ENCODE results near the gene SH3BP5L. TPM values are rescaled to one million over a fixed set of nuclear protein-coding genes. Genes with fewer than 3 reads are reported as not detected.
"Not testable (repeated sequence)": the region's sequence is repeated elsewhere in the genome, so short reads cannot be mapped to it uniquely, and the experiment has no call there.

Gene SH3BP5L
- total RNA-seq, 1 donor from 2014 or later = 17.1 TPM

GRCh38 chr1:248810000-248810726 is 15.6 kb downstream of the SH3BP5L start:
- FAIRE-seq = no peak
- H3K4me3 ChIP-seq (ENCODE audit: low read depth, low read length) = no peak overlapping the region
- H3K27me3 ChIP-seq (ENCODE audit: control insufficient read depth, insufficient read depth, low read length) = no peaks in the 10 kb centered on the region
- peaks cover 11% of the 10 kb centered on the region for H3K36me3 ChIP-seq (ENCODE audit: control insufficient read depth, insufficient read depth, low read length)
- no peak for DNase-seq (ENCODE audit: low read depth)
- TF ChIP-seq, protein P1, sequence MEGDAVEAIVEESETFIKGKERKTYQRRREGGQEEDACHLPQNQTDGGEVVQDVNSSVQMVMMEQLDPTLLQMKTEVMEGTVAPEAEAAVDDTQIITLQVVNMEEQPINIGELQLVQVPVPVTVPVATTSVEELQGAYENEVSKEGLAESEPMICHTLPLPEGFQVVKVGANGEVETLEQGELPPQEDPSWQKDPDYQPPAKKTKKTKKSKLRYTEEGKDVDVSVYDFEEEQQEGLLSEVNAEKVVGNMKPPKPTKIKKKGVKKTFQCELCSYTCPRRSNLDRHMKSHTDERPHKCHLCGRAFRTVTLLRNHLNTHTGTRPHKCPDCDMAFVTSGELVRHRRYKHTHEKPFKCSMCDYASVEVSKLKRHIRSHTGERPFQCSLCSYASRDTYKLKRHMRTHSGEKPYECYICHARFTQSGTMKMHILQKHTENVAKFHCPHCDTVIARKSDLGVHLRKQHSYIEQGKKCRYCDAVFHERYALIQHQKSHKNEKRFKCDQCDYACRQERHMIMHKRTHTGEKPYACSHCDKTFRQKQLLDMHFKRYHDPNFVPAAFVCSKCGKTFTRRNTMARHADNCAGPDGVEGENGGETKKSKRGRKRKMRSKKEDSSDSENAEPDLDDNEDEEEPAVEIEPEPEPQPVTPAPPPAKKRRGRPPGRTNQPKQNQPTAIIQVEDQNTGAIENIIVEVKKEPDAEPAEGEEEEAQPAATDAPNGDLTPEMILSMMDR (IDR thresholded peaks at IDR 0.05; ENCODE audit: insufficient read depth, low read length, severe bottlenecking) = no peak

GRCh38 chr1:248808876-248809275 is 16.8 kb downstream of the SH3BP5L start:
- DNase-seq (ENCODE audit: low read depth) (no peak), FAIRE-seq (no peak)
- Histone ChIP-seq H3K4me3 (ENCODE audit: low read depth, low read length) (no peak overlapping the region), H3K36me3 (ENCODE audit: control insufficient read depth, insufficient read depth, low read length) (peaks cover 5% of the 10 kb centered on the region), H3K27me3 (ENCODE audit: control insufficient read depth, insufficient read depth, low read length) (no peaks in the 10 kb centered on the region)
- TF ChIP-seq, protein P1 (IDR thresholded peaks at IDR 0.05; ENCODE audit: insufficient read depth, low read length, severe bottlenecking) = no peak

GRCh38 chr1:248807067-248807737 is 18.5 kb downstream of the SH3BP5L start:
- H3K4me3 ChIP-seq (ENCODE audit: low read depth, low read length) = no peak overlapping the region
- no peaks in the 10 kb centered on the region for H3K36me3 ChIP-seq (ENCODE audit: control insufficient read depth, insufficient read depth, low read length)
- H3K27me3 ChIP-seq (ENCODE audit: control insufficient read depth, insufficient read depth, low read length) = no peaks in the 10 kb centered on the region
- TF ChIP-seq, protein P1 (IDR thresholded peaks at IDR 0.05; ENCODE audit: insufficient read depth, low read length, severe bottlenecking) = peak; percentile 84
- peak; percentile 25 for DNase-seq (ENCODE audit: low read depth)
- FAIRE-seq = no peak

DNA sequence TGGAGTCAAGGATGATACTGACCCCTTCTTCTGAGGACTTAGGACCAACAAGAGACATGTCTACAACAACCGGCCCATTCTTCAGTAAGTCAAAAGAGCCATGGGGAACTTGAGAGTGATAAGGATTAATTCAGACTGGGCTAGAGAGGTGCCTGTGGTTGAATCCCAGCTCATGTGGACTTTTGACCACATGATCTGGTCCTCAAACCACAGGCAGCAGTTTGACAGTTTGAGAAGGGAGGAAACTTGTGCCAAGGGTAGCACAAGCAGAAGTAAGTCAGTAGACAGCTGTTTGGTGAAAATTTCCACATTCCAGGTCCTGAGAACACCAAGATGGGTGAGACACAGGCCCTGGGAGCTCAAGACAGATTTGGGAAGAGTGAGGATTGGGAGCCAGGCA is 19.8 kb downstream of the SH3BP5L start:
- no peak for DNase-seq (ENCODE audit: low read depth)
- Histone ChIP-seq H3K36me3 (ENCODE audit: control insufficient read depth, insufficient read depth, low read length) (no peaks in the 10 kb centered on the region), H3K4me3 (ENCODE audit: low read depth, low read length) (no peak overlapping the region), H3K27me3 (ENCODE audit: control insufficient read depth, insufficient read depth, low read length) (no peaks in the 10 kb centered on the region)
- TF ChIP-seq, protein P1 (IDR thresholded peaks at IDR 0.05; ENCODE audit: insufficient read depth, low read length, severe bottlenecking) = no peak
- FAIRE-seq = no peak

DNA sequence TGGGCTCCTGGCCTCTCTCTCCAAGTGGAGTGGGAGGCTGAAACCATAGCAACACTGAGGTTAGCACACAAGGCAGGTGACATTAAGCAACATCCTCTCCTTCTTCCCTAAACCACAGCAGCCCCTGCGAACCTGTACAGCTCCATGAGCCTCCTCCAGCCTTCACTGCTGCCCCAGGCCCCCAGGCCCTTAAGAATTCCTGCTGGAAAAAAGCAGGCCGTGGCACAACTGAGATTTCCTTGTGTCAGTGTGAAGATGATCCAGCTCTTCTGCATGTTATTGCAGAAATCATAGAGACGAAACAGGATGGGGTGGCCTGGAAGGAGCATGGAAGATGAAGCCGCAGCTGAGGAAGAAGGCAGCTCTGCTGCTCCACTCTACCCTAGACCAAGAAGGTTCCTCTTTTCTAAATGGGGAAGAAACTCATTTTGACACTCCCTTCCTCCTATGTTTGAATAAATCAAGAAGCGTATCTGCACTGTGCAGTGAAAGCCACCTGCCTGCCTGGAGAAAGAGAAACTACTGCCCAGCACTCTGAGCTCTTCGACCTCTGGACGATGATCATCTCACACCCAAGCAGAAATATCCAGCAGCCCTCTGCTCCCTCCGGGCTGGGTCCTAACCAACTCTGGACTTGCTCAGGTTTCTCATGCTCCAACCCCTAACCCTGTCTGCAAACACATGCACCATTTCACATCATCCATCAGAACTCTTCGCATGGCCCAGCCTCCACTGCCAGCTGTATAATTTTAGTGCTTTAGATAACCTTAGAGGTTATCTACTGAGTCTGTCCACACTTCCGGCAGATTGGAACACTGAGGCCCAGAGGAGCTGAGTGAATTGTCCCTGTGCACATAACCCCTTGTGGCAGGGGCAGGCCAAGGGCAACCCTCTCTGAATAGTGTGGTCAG is 20.7 kb downstream of the SH3BP5L start:
- H3K27me3 ChIP-seq (ENCODE audit: control insufficient read depth, insufficient read depth, low read length) = no peaks in the 10 kb centered on the region
- TF ChIP-seq, protein P1 (IDR thresholded peaks at IDR 0.05; ENCODE audit: insufficient read depth, low read length, severe bottlenecking) = no peak
- DNase-seq (ENCODE audit: low read depth) (no peak), FAIRE-seq (no peak)
- no peak overlapping the region for H3K4me3 ChIP-seq (ENCODE audit: low read depth, low read length)
- no peaks in the 10 kb centered on the region for H3K36me3 ChIP-seq (ENCODE audit: control insufficient read depth, insufficient read depth, low read length)

GRCh38 chr1:248803501-248803900 is 22.2 kb downstream of the SH3BP5L start:
- H3K36me3 ChIP-seq (ENCODE audit: control insufficient read depth, insufficient read depth, low read length); H3K4me3 ChIP-seq (ENCODE audit: low read depth, low read length); FAIRE-seq; H3K27me3 ChIP-seq (ENCODE audit: control insufficient read depth, insufficient read depth, low read length); DNase-seq (ENCODE audit: low read depth): not testable (repeated sequence)
